Skeletal muscle tissue (tissue), 1 donor: ENCODE results near the gene GRAMD2A. TPM values are rescaled to one million over a fixed set of nuclear protein-coding genes. Genes with fewer than 3 reads are reported as not detected.

Experiments
- total RNA-seq: library from RNA; depleted of rRNA; stranded (reverse); fragments of >200 nt; gene quantifications from one replicate; pipeline ENCODE4 v1.2.3, GENCODE V29; 2014

GRAMD2A gene
- total RNA-seq, 1 donor from 2014 or later: 2.1 TPM

Other genes with a start within 250 kb of the GRAMD2A start
- gene MYO9A, start 79.6 kb downstream of the GRAMD2A start, total RNA-seq: 88.2 TPM
- 2.1 TPM for gene SENP8, start 79.4 kb downstream of the GRAMD2A start, total RNA-seq
- 769 TPM for gene PKM, start 33.4 kb upstream of the GRAMD2A start, total RNA-seq
- gene PARP6, start 74.8 kb upstream of the GRAMD2A start, total RNA-seq: 13.0 TPM
- 1.0 TPM for gene CELF6, start 122.4 kb upstream of the GRAMD2A start, total RNA-seq
- gene HEXA, start 178.2 kb upstream of the GRAMD2A start, total RNA-seq: 49.1 TPM
- not detected for gene TMEM202, start 200.5 kb upstream of the GRAMD2A start, total RNA-seq